ENCODE results near the gene DNAJB9. TPM values are rescaled to one million over a fixed set of nuclear protein-coding genes. Genes with fewer than 3 reads are reported as not detected.

The DNAJB9 gene
- total RNA-seq, 2 donors from 2014 or later: 60.2 to 100.0 TPM

GRCh38 chr7:108613949-108614381, 44.3 kb downstream of the DNAJB9 start:
- Histone ChIP-seq H3K27ac (no peak overlapping the region), H3K27me3 (no peaks in the 10 kb centered on the region), H3K4me3 (no peak overlapping the region), H3K9me3 (no peaks in the 10 kb centered on the region), H3K36me3 (no peaks in the 10 kb centered on the region), H3K4me1 (no peaks in the 10 kb centered on the region)
- no peak for DNase-seq (ENCODE audit: low spot score)
- TF ChIP-seq CTCF (IDR thresholded peaks at IDR 0.05): no peak

GRCh38 chr7:108614896-108615295, 45.2 kb downstream of the DNAJB9 start:
- H3K9me3 ChIP-seq: no peaks in the 10 kb centered on the region
- DNase-seq (ENCODE audit: low spot score): no peak
- no peak for TF ChIP-seq CTCF (IDR thresholded peaks at IDR 0.05)

GRCh38 chr7:108618056-108618455, 48.4 kb downstream of the DNAJB9 start:
- Histone ChIP-seq H3K27me3 (no peaks in the 10 kb centered on the region), H3K9me3 (no peaks in the 10 kb centered on the region), H3K36me3 (no peaks in the 10 kb centered on the region), H3K4me3 (no peak overlapping the region), H3K27ac (no peak overlapping the region), H3K4me1 (no peaks in the 10 kb centered on the region)
- DNase-seq (ENCODE audit: low spot score): no peak
- TF ChIP-seq CTCF (IDR thresholded peaks at IDR 0.05): no peak

More at GRCh38 chr7:108614896-108615295, 45.2 kb downstream of the DNAJB9 start:
- no peaks in the 10 kb centered on the region for H3K4me1 ChIP-seq
- H3K4me3 ChIP-seq: no peak overlapping the region
- no peak overlapping the region for H3K27ac ChIP-seq
- no peaks in the 10 kb centered on the region for H3K36me3 ChIP-seq
- H3K27me3 ChIP-seq: no peaks in the 10 kb centered on the region

- Histone ChIP-seq H3K27me3 (no peaks in the 10 kb centered on the region), H3K4me3 (no peak overlapping the region), H3K36me3 (no peaks in the 10 kb centered on the region), H3K27ac (no peak overlapping the region), H3K9me3 (no peaks in the 10 kb centered on the region), H3K4me1 (no peaks in the 10 kb centered on the region)
- TF ChIP-seq CTCF (IDR thresholded peaks at IDR 0.05): no peak
- DNase-seq (ENCODE audit: low spot score): no peak
Measured at GRCh38 chr7:108623220-108623619, 53.5 kb downstream of the DNAJB9 start.

Other genes starting within 250 kb of the DNAJB9 start
- under 1 TPM; 0.63 to 0.93 TPM for gene NRCAM, start 113.4 kb upstream of the DNAJB9 start, total RNA-seq
- 10 to 100 TPM; 25.9 to 33.1 TPM for gene PNPLA8, start 43.7 kb upstream of the DNAJB9 start, total RNA-seq
- 10 to 100 TPM; 23.3 to 28.9 TPM for gene THAP5, start 168 bp upstream of the DNAJB9 start, total RNA-seq

Measured in right atrium auricular region (tissue), 2 donors.